ENCODE results near the gene ZNF503.
"Not testable (repeated sequence)": the region's sequence is repeated elsewhere in the genome, so short reads cannot be mapped to it uniquely, and the experiment has no call there.

ZNF503 gene

DNA sequence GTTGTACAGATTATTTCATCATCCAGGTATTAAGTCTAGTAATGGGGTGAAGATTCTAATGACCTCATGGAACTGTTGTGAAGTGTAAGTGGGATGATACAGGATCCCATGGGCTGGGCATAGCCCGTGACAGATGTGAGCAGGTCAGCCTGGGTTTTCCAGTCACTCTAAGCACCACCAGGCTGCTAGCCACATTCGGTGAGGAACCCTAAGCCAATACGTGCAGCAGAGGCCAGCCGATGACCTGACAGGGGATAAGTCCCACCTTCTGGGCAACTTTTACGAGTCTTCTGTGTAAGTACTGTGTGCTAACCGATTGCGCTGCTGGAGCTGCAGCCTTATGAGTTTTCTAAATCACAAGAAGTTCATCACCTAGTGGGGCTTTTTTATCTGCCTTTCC lies 7.3 kb downstream of the ZNF503 start:
- Mint-ChIP-seq H3K9me3 (no peaks in the 10 kb centered on the region), H3K27me3 (peaks cover 62% of the 10 kb centered on the region), H3K27ac (ENCODE audit: low read depth) (no peak overlapping the region), H3K36me3 (ENCODE audit: insufficient read depth) (peaks cover 5% of the 10 kb centered on the region), H3K4me1 (peaks cover 10% of the 10 kb centered on the region), H3K4me3 (no peak overlapping the region)
- ATAC-seq (replicated peaks; ENCODE audit: extremely low read depth, poor library complexity, severe bottlenecking) (no peak), DNase-seq (ENCODE audit: low spot score in 2 of 2) (no peak)

DNA sequence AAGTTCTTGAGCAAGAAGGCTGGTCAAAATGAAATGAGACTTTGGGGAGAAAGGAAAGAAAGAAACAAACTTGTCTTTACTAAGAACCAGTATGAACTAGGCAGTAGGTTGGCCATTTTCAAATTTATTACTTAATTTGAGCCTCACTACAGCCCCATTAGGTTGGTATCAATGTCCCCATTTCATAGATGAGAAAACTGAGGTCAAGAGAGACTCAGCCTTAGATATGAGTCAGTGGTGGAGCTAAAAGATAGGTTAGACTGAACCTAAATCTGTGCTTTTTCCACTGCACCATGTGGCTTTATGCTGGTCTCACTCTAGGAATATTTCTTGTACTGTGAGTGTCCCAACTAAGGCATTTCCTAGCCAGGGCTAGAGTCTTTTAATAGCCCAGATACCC lies 8.8 kb downstream of the ZNF503 start:
- Mint-ChIP-seq H3K4me1 (peaks cover 10% of the 10 kb centered on the region), H3K4me3 (no peak overlapping the region), H3K9me3 (no peaks in the 10 kb centered on the region), H3K27ac (ENCODE audit: low read depth) (no peak overlapping the region), H3K36me3 (ENCODE audit: insufficient read depth) (peaks cover 4% of the 10 kb centered on the region), H3K27me3 (peaks cover 63% of the 10 kb centered on the region)
- ATAC-seq (replicated peaks; ENCODE audit: extremely low read depth, poor library complexity, severe bottlenecking), result no peak
- no peak for DNase-seq (ENCODE audit: low spot score in 2 of 2)

DNA sequence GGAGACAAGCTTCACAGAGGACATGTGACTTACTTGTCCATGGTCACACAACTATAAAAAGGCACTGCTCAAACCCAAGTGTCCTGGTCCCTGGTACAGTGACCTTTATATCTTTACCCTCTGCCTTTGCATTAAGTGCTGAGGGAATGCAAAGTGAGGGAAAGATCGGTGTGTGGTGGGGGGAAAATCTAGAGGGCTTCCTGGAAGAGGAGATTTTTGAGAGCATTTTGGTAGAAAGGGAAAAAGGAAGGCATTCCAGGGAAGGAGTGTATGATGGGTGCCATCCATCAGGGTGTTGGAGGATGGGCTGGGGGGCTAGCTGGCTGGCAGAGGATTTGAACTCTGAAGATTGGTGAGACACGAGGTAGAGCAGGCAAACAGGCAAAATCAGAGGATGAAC lies 9.3 kb downstream of the ZNF503 start:
- DNase-seq (ENCODE audit: low spot score in 2 of 2) (no peak), ATAC-seq (replicated peaks; ENCODE audit: extremely low read depth, poor library complexity, severe bottlenecking) (no peak)
- Mint-ChIP-seq H3K27me3 (peaks cover 63% of the 10 kb centered on the region), H3K9me3 (no peaks in the 10 kb centered on the region), H3K4me1 (peaks cover 10% of the 10 kb centered on the region), H3K27ac (ENCODE audit: low read depth) (no peak overlapping the region), H3K36me3 (ENCODE audit: insufficient read depth) (peaks cover 4% of the 10 kb centered on the region), H3K4me3 (no peak overlapping the region)

DNA sequence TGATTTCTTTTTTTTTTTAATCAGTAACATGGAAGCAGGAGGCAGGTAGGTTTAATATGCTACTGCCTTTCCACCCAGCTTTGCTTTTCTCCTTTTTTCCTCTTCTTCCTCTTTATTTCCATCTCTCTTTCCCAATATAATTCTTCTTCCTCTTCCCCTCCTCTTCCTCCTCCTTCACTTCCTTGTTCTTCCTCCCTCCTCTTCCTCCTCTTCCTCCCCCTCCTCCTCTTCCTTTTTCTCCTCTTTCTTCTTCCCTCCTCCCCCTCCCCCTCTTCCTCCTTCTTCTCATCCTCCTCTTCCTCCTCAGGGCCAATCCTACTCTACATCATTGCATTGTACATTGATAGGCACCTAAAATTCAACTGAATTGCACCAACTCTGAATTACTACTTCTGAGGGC lies 11.4 kb downstream of the ZNF503 start:
- DNase-seq (ENCODE audit: low spot score in 2 of 2), result no peak
- H3K4me3 Mint-ChIP-seq, result no peak overlapping the region
- peaks cover 4% of the 10 kb centered on the region for H3K36me3 Mint-ChIP-seq (ENCODE audit: insufficient read depth)
- no peaks in the 10 kb centered on the region for H3K9me3 Mint-ChIP-seq
- ATAC-seq (replicated peaks; ENCODE audit: extremely low read depth, poor library complexity, severe bottlenecking), result no peak
- H3K27me3 Mint-ChIP-seq, result peaks cover 78% of the 10 kb centered on the region
- H3K4me1 Mint-ChIP-seq, result peaks cover 8% of the 10 kb centered on the region
- H3K27ac Mint-ChIP-seq (ENCODE audit: low read depth), result no peak overlapping the region

DNA sequence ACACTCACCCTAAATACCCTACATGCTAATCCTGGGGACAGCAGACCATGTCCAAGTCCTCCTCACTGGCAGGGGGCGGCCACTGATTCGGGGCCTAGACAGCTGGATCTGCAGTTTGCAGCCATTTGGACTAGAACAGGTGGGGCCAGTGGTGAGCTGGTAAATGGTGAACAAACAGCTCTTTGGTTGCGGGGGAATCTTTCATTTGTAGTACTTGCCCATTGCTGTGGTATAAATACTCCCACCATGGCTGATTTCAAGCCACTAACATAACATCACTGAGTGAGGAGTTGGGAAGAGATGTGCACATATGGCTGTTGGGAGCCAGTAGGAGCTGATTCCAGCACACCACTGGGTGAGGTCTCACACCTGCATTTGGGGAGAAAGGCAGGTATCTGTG lies 13.5 kb downstream of the ZNF503 start:
- Mint-ChIP-seq H3K27me3 (peaks cover 78% of the 10 kb centered on the region), H3K36me3 (ENCODE audit: insufficient read depth) (no peaks in the 10 kb centered on the region), H3K4me1 (no peaks in the 10 kb centered on the region), H3K4me3 (no peak overlapping the region), H3K27ac (ENCODE audit: low read depth) (no peak overlapping the region), H3K9me3 (no peaks in the 10 kb centered on the region)
- ATAC-seq (replicated peaks; ENCODE audit: extremely low read depth, poor library complexity, severe bottlenecking), result no peak
- DNase-seq (ENCODE audit: low spot score in 2 of 2), result no peak

DNA sequence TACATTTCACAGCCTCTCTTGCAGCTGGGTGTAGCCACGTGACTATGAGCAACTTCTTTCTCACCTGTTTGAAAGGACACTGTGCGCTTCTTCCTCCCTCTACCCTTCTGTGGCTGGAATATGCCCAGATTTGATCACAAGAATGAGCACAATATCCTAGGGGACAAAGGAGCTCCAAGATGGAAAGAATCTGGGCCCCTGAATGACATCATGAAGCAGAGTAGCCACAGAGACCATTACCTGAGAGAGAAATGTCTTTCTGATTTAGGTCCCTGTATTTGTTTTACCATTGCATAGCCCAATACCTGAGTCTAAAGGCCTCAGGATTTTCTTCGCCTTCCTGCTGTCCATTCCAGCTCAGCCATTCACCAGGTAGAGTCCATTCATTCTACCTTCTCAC lies 15.4 kb downstream of the ZNF503 start:
- no peak overlapping the region for H3K27ac Mint-ChIP-seq (ENCODE audit: low read depth)
- no peaks in the 10 kb centered on the region for H3K9me3 Mint-ChIP-seq
- no peak overlapping the region for H3K4me3 Mint-ChIP-seq
- H3K36me3 Mint-ChIP-seq (ENCODE audit: insufficient read depth), result no peaks in the 10 kb centered on the region
- ATAC-seq (replicated peaks; ENCODE audit: extremely low read depth, poor library complexity, severe bottlenecking) (no peak), DNase-seq (ENCODE audit: low spot score in 2 of 2) (no peak)
- H3K4me1 Mint-ChIP-seq, result no peaks in the 10 kb centered on the region
- peaks cover 67% of the 10 kb centered on the region for H3K27me3 Mint-ChIP-seq

DNA sequence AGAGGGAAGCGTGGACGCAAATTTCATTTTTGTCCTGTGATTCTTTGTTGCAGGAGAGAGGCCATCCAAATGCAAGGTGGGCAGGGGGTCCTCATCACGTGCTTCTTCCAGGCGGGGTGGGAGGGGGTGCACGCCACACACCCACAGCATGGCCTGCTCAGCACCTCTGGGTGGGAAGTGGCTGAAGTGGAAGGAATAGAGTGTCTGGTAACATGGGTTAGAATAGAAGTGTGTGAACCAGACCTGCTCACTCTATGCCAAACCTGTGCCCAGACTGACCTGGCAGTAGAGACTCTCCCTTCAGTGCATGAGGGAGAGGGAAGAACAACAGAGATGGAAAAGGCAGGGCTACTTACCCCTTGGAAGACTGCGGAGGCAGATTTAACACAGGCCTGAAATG lies 21.7 kb downstream of the ZNF503 start:
- no peak for DNase-seq (ENCODE audit: low spot score in 2 of 2)
- no peak for ATAC-seq (replicated peaks; ENCODE audit: extremely low read depth, poor library complexity, severe bottlenecking)
- Mint-ChIP-seq H3K36me3 (ENCODE audit: insufficient read depth) (no peaks in the 10 kb centered on the region), H3K4me3 (no peak overlapping the region), H3K27ac (ENCODE audit: low read depth) (no peak overlapping the region), H3K9me3 (no peaks in the 10 kb centered on the region), H3K27me3 (peaks cover 26% of the 10 kb centered on the region), H3K4me1 (no peaks in the 10 kb centered on the region)

DNA sequence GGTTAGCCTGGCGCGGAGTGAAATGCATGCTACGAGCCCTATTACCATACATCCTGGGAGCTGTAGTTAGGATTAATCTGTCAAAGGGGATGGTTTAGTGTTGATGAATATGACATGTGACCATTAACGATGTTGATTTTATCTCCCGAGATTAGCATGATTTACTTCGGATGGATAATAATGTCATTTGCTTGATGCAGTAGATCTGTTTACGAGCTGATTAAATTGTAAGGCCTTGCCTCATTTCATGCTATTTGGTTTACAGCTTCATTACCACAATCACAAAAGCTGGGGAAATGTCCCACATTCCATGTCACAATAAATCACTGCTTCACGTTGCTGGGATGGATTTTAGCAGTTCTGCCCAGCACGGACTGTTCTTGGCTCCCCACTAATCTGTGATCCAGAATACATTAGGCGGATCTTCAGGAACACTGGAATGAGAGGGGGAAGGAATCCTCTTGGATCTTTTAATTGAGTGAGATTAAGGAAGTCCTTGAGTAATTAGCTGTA lies 22.3 kb downstream of the ZNF503 start:
- Mint-ChIP-seq H3K27ac (ENCODE audit: low read depth) (no peak overlapping the region), H3K9me3 (no peaks in the 10 kb centered on the region), H3K4me3 (no peak overlapping the region), H3K36me3 (ENCODE audit: insufficient read depth) (no peaks in the 10 kb centered on the region), H3K27me3 (peaks cover 20% of the 10 kb centered on the region), H3K4me1 (no peaks in the 10 kb centered on the region)
- ATAC-seq (replicated peaks; ENCODE audit: extremely low read depth, poor library complexity, severe bottlenecking), result no peak
- no peak for DNase-seq (ENCODE audit: low spot score in 2 of 2)

DNA sequence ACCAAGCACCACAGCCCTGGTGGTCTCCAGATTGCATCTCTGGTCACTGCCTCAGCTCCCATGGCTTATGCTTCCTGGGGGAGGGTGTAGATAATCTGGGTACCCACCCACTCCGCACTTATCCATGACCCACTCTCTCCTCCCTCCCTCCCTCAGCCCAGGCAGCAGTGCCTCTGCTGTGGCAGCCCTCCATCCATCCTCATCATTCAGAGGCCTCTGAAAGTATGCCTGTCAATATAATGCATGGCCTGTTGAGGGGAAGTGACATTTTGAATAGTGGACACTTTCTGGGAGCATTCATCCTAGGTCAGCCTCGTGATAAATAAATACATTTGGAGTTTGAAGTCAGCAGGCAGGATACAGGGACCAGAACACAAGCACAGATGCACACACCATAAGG lies 23.2 kb downstream of the ZNF503 start:
- no peak overlapping the region for H3K4me3 Mint-ChIP-seq
- H3K4me1 Mint-ChIP-seq, result no peaks in the 10 kb centered on the region
- H3K9me3 Mint-ChIP-seq, result no peaks in the 10 kb centered on the region
- no peak overlapping the region for H3K27ac Mint-ChIP-seq (ENCODE audit: low read depth)
- peaks cover 11% of the 10 kb centered on the region for H3K27me3 Mint-ChIP-seq
- no peak for ATAC-seq (replicated peaks; ENCODE audit: extremely low read depth, poor library complexity, severe bottlenecking)
- no peaks in the 10 kb centered on the region for H3K36me3 Mint-ChIP-seq (ENCODE audit: insufficient read depth)
- DNase-seq (ENCODE audit: low spot score in 2 of 2), result no peak

DNA sequence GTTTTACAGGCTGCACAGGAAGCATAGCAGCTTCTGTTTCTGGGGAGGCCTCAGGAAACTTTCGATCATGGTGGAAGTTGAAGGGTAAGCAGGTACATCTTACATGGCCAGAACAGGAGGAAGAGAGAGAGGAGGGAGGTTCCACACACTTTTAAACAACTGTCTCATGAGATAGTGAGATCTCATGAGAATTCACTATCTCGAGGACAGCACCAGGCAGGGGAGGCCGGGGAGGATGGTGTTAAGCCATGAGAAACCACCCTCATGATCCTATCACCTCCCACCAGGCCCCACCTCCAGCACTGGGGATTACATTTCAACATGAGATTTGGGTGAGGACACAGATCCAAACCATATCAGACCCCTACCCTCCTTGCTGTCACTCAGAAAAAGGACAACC lies 23.7 kb downstream of the ZNF503 start:
- H3K4me1 Mint-ChIP-seq, result no peaks in the 10 kb centered on the region
- peaks cover 6% of the 10 kb centered on the region for H3K27me3 Mint-ChIP-seq
- H3K27ac Mint-ChIP-seq (ENCODE audit: low read depth), result no peak overlapping the region
- H3K9me3 Mint-ChIP-seq, result no peaks in the 10 kb centered on the region
- DNase-seq (ENCODE audit: low spot score in 2 of 2) (no peak), ATAC-seq (replicated peaks; ENCODE audit: extremely low read depth, poor library complexity, severe bottlenecking) (no peak)
- no peak overlapping the region for H3K4me3 Mint-ChIP-seq
- no peaks in the 10 kb centered on the region for H3K36me3 Mint-ChIP-seq (ENCODE audit: insufficient read depth)

DNA sequence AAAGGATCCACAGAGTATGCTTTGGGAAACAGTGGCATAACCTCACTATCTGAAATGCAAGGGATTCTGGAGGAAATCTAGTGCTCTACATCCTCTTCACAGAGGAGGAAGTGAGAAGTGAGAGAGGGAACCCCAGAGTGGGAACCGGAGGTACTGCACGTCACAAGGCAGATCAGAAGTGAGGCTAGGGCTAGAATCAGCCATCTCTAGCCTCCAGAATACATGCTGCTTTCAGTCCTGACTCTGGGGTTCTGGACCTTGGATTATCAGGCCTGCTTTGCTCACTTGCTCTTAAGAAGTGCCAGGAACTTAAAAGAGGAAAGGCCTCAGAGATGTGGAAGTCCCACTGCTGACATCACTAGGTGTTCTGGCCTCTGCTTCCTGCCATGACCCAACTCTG lies 25.7 kb downstream of the ZNF503 start:
- Mint-ChIP-seq H3K4me3 (no peak overlapping the region), H3K9me3 (no peaks in the 10 kb centered on the region), H3K36me3 (ENCODE audit: insufficient read depth) (no peaks in the 10 kb centered on the region), H3K27ac (ENCODE audit: low read depth) (no peak overlapping the region), H3K4me1 (no peaks in the 10 kb centered on the region), H3K27me3 (peaks cover 12% of the 10 kb centered on the region)
- no peak for DNase-seq (ENCODE audit: low spot score in 2 of 2)
- ATAC-seq (replicated peaks; ENCODE audit: extremely low read depth, poor library complexity, severe bottlenecking), result no peak

DNA sequence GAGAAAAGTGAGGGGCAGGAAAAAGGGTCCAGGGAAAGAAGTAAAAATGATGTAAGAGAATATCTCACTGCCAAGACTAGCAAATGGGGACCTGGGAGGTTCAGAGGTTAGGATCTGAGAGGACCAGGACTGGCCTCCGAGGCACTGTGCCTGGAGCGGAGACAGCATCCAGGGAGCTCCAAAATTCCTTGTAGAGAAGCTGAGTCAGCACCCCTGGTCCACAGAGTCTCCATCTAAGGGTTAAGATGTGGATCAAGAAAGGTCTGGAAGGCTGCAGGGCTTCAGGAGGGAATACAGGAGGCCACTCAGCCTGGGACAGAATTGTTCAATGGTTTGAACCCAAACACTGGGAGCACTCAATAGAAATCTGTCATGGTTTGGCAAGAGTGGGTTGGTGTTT lies 30.6 kb downstream of the ZNF503 start:
- Mint-ChIP-seq H3K4me1 (no peaks in the 10 kb centered on the region), H3K27ac (ENCODE audit: low read depth) (no peak overlapping the region), H3K9me3 (peaks cover 4% of the 10 kb centered on the region), H3K4me3 (no peak overlapping the region), H3K27me3 (peaks cover 51% of the 10 kb centered on the region), H3K36me3 (ENCODE audit: insufficient read depth) (peaks cover 4% of the 10 kb centered on the region)
- ATAC-seq (replicated peaks; ENCODE audit: extremely low read depth, poor library complexity, severe bottlenecking), result no peak
- DNase-seq (ENCODE audit: low spot score in 2 of 2), result no peak

DNA sequence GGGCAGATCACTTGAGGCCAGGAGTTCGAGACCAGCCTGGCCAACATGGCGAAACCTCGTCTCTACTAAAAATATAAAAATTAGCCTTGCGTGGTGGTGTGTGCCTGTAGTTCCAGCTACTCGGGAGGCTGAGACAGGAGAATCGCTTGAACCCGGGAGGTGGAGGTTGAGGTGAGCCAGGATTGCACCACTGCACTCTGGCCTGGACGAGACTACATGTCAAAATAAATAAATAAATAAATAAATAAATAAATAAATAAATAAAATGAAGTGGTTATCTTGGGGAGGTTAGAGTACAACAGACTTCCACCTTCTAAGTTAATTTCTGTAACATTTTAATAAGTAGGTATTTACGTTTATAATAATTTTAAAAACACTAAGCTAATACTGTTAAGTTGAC lies 31.7 kb downstream of the ZNF503 start:
- H3K36me3 Mint-ChIP-seq (ENCODE audit: insufficient read depth); DNase-seq (ENCODE audit: low spot score in 2 of 2); H3K27ac Mint-ChIP-seq (ENCODE audit: low read depth); H3K4me3 Mint-ChIP-seq; ATAC-seq (replicated peaks; ENCODE audit: extremely low read depth, poor library complexity, severe bottlenecking); H3K9me3 Mint-ChIP-seq; H3K4me1 Mint-ChIP-seq: not testable (repeated sequence)
- H3K27me3 Mint-ChIP-seq, result peaks cover 63% of the 10 kb centered on the region

DNA sequence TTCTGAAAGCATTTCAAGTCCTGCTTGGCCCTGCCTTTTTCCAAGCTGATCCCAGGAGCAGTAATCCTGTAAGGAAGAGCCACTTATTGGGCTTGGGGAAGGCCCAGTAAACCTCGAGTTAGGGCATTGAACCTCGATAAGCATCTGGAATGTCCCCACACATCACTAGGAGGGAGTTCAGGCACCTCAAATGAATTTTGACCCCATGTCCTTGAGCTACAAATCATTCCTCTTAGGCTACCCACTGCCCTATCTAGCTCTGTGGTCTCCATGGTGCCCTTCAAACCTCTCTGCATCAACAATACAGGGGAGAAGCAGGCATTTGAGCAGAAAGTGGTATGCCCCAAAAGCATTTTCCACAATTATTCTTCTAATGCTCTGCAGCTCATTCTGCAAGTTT lies 33.7 kb downstream of the ZNF503 start:
- DNase-seq (ENCODE audit: low spot score in 2 of 2), result no peak

More for the DNA sequence above, 33.7 kb downstream of the ZNF503 start:
- ATAC-seq (replicated peaks; ENCODE audit: extremely low read depth, poor library complexity, severe bottlenecking), result no peak
- Mint-ChIP-seq H3K27me3 (peaks cover 82% of the 10 kb centered on the region), H3K36me3 (ENCODE audit: insufficient read depth) (peaks cover 4% of the 10 kb centered on the region), H3K4me3 (no peak overlapping the region), H3K27ac (ENCODE audit: low read depth) (no peak overlapping the region), H3K9me3 (peaks cover 4% of the 10 kb centered on the region), H3K4me1 (no peaks in the 10 kb centered on the region)
